HepG2 (cell line): Measurements from ENCODE around the gene TM6SF1. TPM values are rescaled to one million over a fixed set of nuclear protein-coding genes. Genes with fewer than 3 reads are reported as not detected.

Experiments
- ATAC-seq: fragments of 200-7000 bp; cut with Tn5 transposase; 3 replicates; pipeline ENCODE4 v1.9.1; 2020; ENCODE audit warnings: mild to moderate bottlenecking, moderate library complexity
- BruUV-seq: library from RNA; stranded (reverse); fragments of 400-500 nt; replicated peaks from 2 replicates; lab custom pipeline; 2021; lab: Mats Ljungman, UMichigan
- CTCF ChIA-PET: fragments of 300-600 bp; formaldehyde crosslinking; extraction: SDS; loops from one replicate; lab custom pipeline; 2021; ENCODE audit warnings: low total read pairs, inconsistent platforms, low intra/inter-chr PET ratio; lab: Yijun Ruan, JAX
- POLR2A ChIA-PET: fragments of 350-600 bp; sonication (Branson Sonifier 250); formaldehyde crosslinking; loops from one replicate; lab custom pipeline; 2020; ENCODE audit warnings: antibody characterized with exemption, inconsistent platforms; lab: Yijun Ruan, JAX
- DNase-seq: peaks from one replicate; pipeline ENCODE4 v3.0.0-alpha.2; 2015; ENCODE audit warnings: low spot score
- FAIRE-seq: peaks from 3 replicates; lab custom pipeline; 2011; peaks lifted over from hg19 to GRCh38; lab: Jason Lieb, UNC
- H2AFZ ChIP-seq: one replicate; pipeline ENCODE4 v1.6.1; 2011; ENCODE audit warnings: low read length, inconsistent platforms
- H3K27ac ChIP-seq: fragments of 300-600 bp; 3 replicates; pipeline ENCODE4 v1.8.0; 2011; ENCODE audit warnings: mixed run types, mild to moderate bottlenecking, mixed read lengths, low read length, inconsistent platforms; ENCODE audit not compliant: insufficient read depth; ENCODE audit errors: extremely low read length
- H3K27me3 ChIP-seq, 2 experiments: fragments of 200-600 bp in 1 of 2; 2 replicates in 1 of 2; 3 replicates in 1 of 2; pipeline versions ENCODE4 v1.6.0 to v1.8.0; 2011; ENCODE audit warnings: low read length in 2 of 2, mild to moderate bottlenecking in 2 of 2, moderate library complexity in 2 of 2, inconsistent platforms in 1 of 2; ENCODE audit not compliant: insufficient read depth in 2 of 2, control insufficient read depth in 1 of 2
- H3K36me3 ChIP-seq, 2 experiments: fragments of 200-600 bp in 1 of 2; replicated peaks in 1 of 2; 2 replicates in 1 of 2; 3 replicates in 1 of 2; pipeline versions ENCODE4 v1.5.1 to v1.8.0; 2011; ENCODE audit warnings: low read length in 2 of 2, inconsistent platforms in 1 of 2; ENCODE audit not compliant: insufficient read depth in 2 of 2, control insufficient read depth in 1 of 2
- H3K4me1 ChIP-seq: 2 replicates; pipeline ENCODE4 v1.5.1; 2012; ENCODE audit warnings: low read length, inconsistent platforms; ENCODE audit not compliant: insufficient read depth
- H3K4me2 ChIP-seq: 2 replicates; pipeline ENCODE4 v1.6.0; 2011; ENCODE audit warnings: low read depth, low read length, inconsistent platforms
- H3K4me3 ChIP-seq, 3 experiments: fragments of 200-600 bp in 1 of 3; sonication (generic), shearing (Covaris generic) in 1 of 3; replicated peaks in 1 of 3; 2 replicates each; pipeline ENCODE4 v1.5.1; 2011 to 2016; ENCODE audit warnings: low read length in 3 of 3, inconsistent platforms in 2 of 3, low read depth in 2 of 3, mild to moderate bottlenecking in 2 of 3, control low read depth in 1 of 3, mixed read lengths in 1 of 3; ENCODE audit not compliant: insufficient read depth in 1 of 3
- H3K79me2 ChIP-seq: one replicate; pipeline ENCODE4 v1.6.1; 2011; ENCODE audit warnings: low read length, inconsistent platforms; ENCODE audit not compliant: insufficient read depth
- H3K9ac ChIP-seq: 2 replicates; pipeline ENCODE4 v1.6.0; 2011; ENCODE audit warnings: mild to moderate bottlenecking, low read depth, low read length, inconsistent platforms; ENCODE audit not compliant: insufficient read depth
- H3K9me3 ChIP-seq: 2 replicates; pipeline ENCODE4 v1.5.1; 2012; ENCODE audit warnings: mild to moderate bottlenecking, low read length
- H4K20me1 ChIP-seq: 2 replicates; pipeline ENCODE4 v1.6.0; 2011; ENCODE audit warnings: inconsistent platforms, mild to moderate bottlenecking, low read length, moderate library complexity; ENCODE audit not compliant: insufficient read depth
- ATAD3A ChIP-seq: sonication (generic); formaldehyde crosslinking; IDR thresholded peaks from 2 replicates; pipeline ENCODE4 v1.4.0; 2020; ENCODE audit warnings: missing genetic modification reagents
- HNF1A ChIP-seq, 2 experiments: sonication (generic) in 1 of 2; formaldehyde crosslinking in 1 of 2; IDR thresholded peaks; 2 replicates each; pipeline versions ENCODE4 v1.4.0 to v1.6.1; 2016 to 2020; ENCODE audit warnings: borderline replicate concordance in 1 of 2, low read depth in 1 of 2, mild to moderate bottlenecking in 1 of 2, missing genetic modification reagents in 1 of 2
- NONO ChIP-seq, 2 experiments: fragments of 450-650 bp in 1 of 2; sonication (generic) in 1 of 2; formaldehyde crosslinking in 1 of 2; IDR thresholded peaks in 1 of 2; conservative IDR thresholded peaks in 1 of 2; 2 replicates each; pipeline versions ENCODE4 v1.6.1 to v1.8.0; 2017 to 2022; ENCODE audit warnings: mild to moderate bottlenecking in 1 of 2, missing genetic modification reagents in 1 of 2, moderate library complexity in 1 of 2
- SIX4 ChIP-seq: sonication (generic); formaldehyde crosslinking; IDR thresholded peaks from 2 replicates; pipeline ENCODE4 v1.4.0; 2020; ENCODE audit warnings: missing genetic modification reagents
- ZNF337 ChIP-seq: sonication (generic); formaldehyde crosslinking; IDR thresholded peaks from 2 replicates; pipeline ENCODE4 v1.5.1; 2020; ENCODE audit warnings: missing genetic modification reagents, low read depth, mild to moderate bottlenecking, borderline replicate concordance
- ZNF569 ChIP-seq: sonication (generic); formaldehyde crosslinking; IDR thresholded peaks from 2 replicates; pipeline ENCODE4 v1.5.0; 2020; ENCODE audit warnings: mild to moderate bottlenecking, missing genetic modification reagents, moderate library complexity, borderline replicate concordance
- ZSCAN20 ChIP-seq: sonication (generic); formaldehyde crosslinking; IDR thresholded peaks from 2 replicates; pipeline ENCODE4 v1.4.0; 2020; ENCODE audit warnings: missing genetic modification reagents, mild to moderate bottlenecking, borderline replicate concordance
- WGBS: methylation state at CpG from one replicate; pipeline ENCODE4 v1.1.6; 2017; ENCODE audit warnings: low lambda C conversion rate; 5-methylcytosine and 5-hydroxymethylcytosine counted together
- in situ Hi-C: cut with HindIII; loops from 2 replicates; pipeline ENCODE4 v1.10.0; 2017; ENCODE audit warnings: low pct_unique_long_range_greater_than_20kb; ENCODE audit not compliant: extremely low pct_ligation_motif_present
- intact Hi-C: fragments of 100-400 bp; cut with micrococcal nuclease; formaldehyde crosslinking; loops from one replicate; pipeline ENCODE4 v1.10.0; 2022; ENCODE audit not compliant: unreplicated experiment
- polyA plus RNA-seq, 8 experiments: library from polyadenylated mRNA; depleted of rRNA in 3 of 8; stranded (reverse) in 7 of 8; unstranded in 1 of 8; fragments of >200 nt; fragmentation: Illumina TruSeq in 4 of 8; extraction: Trizol in 4 of 8; gene quantifications; 2 replicates each; pipeline versions ENCODE4 v1.2.1 to v1.2.3, GENCODE V29; 2011 to 2016; ENCODE audit warnings: low read depth in 4 of 8, missing spikeins in 1 of 8, mixed read lengths in 1 of 8; ENCODE audit not compliant: insufficient read depth in 1 of 8
- total RNA-seq, 5 experiments: library from RNA; depleted of rRNA; stranded (reverse); fragments of >200 nt; fragmentation: Illumina TruSeq; extraction: Trizol; gene quantifications; 2 replicates each; pipeline ENCODE4 v1.2.3, GENCODE V29; 2016; ENCODE audit warnings: low read depth in 1 of 5

The TM6SF1 gene
- total and polyA plus RNA-seq, 2 of the 13 experiments (the other 11 are each of a cell fraction or from before 2014, with no cell fraction given) = not detected

DNA sequence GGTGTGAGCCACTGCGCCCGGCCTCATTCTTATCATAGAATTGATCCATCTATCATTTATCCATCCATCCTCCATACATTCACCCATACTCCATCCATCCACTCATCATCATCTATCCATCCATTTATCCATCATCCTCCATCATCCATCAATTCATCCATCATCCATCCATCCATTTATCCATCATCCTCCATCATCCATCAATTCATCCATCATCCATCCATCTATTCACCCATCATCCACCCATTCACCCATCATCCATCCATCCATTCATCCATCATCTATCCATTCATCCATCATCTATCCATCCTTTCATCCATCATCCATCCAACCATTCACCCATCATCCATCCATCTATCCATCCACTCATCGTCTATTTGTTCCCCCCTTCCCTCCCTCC is 3.7 kb downstream of the TM6SF1 start:
- Histone ChIP-seq H3K9ac (no peak overlapping the region), H3K27me3 (peaks cover 0 to 41% of the 10 kb centered on the region in 2 experiments; a peak in 2 of 5 replicates)
- BruUV-seq = no TSS peak
- intact Hi-C loops = no loop called here
- ChIA-PET CTCF (no interaction called here), POLR2A (no interaction called here)
- TF ChIP-seq NONO (IDR thresholded peaks at IDR 0.05) = 0 out of 2 replicates have a peak, but pooled peaks have one; percentile 13
- TF ChIP-seq NONO (CRISPR knock-in tag; conservative IDR thresholded peaks at IDR 0.05) = no peak
- TF ChIP-seq ZNF569 = no peak
- TF ChIP-seq, all 625 proteins: peak for 1
- no peak for DNase-seq
- Histone ChIP-seq H3K36me3 (no peaks in the 10 kb centered on the region), H2AFZ (no peak overlapping the region), H3K4me2 (no peak overlapping the region), H3K27ac (no peak overlapping the region), H3K79me2 (no peaks in the 10 kb centered on the region), H4K20me1 (no peaks in the 10 kb centered on the region), H3K9me3 (no peaks in the 10 kb centered on the region), H3K4me1 (no peaks in the 10 kb centered on the region), H3K4me3 (no peak overlapping the region)
- FAIRE-seq = no peak
- in situ Hi-C loops = no loop called here
- ATAC-seq = no peak
- WGBS = 31% methylated on average over 3 of the region's 3 CpGs

DNA sequence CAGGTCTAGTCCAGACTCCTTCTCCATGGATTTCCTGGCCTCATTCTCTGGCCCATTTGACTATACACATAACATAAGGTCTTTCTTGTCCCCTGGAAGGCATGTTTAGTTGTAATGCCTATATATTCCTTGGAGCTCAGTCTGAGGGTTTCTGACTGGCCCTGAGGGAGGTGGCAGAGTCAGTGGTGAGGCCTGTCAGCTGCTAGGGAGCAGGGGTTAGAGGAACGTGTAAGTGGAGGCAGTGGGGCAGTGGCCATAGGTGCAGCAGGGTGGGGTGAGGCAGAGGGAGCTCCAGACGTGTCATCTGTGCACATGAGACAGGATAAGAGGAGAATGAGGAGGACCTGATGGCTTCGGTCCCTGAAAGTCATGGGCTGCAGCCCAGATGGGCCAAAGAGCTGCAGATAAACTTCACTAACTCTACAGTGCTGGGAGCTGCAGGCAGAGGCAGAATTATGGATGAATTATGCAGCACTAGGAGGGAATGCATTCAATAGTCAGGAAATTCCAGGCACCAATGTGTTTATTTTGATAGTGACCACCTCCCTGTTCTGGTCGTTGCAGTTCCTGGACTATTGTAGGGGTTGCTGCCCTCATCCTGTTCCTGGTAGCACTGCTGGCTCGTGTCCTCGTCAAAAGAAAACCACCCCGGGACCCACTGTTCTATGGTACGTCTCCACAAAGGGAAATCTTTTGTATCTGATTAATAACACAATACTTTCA is 4.9 kb downstream of the TM6SF1 start:
- no peak overlapping the region for H3K4me3 ChIP-seq
- in situ Hi-C loops = no loop called here
- H3K27ac ChIP-seq = no peak overlapping the region
- DNase-seq (no peak), ATAC-seq (no peak), FAIRE-seq (no peak)
- 9% methylated on average over 8 of the region's 8 CpGs for WGBS
- H4K20me1 ChIP-seq = no peaks in the 10 kb centered on the region
- no peak overlapping the region for H2AFZ ChIP-seq
- TF ChIP-seq HNF1A (IDR thresholded peaks at IDR 0.05; ENCODE audit: low read depth) = no peak
- no peak for TF ChIP-seq HNF1A (CRISPR knock-in tag; IDR thresholded peaks at IDR 0.05; ENCODE audit: borderline replicate concordance)
- TF ChIP-seq ZSCAN20 (CRISPR knock-in tag) = no peak
- no peak for TF ChIP-seq ZNF337 (CRISPR knock-in tag)
- TF ChIP-seq SIX4 (CRISPR knock-in tag) = no peak
- no peak for TF ChIP-seq ATAD3A (CRISPR knock-in tag)
- intact Hi-C loops = no loop called here
- H3K9ac ChIP-seq = no peak overlapping the region
- H3K4me2 ChIP-seq = no peak overlapping the region
- H3K4me1 ChIP-seq = no peaks in the 10 kb centered on the region
- H3K27me3 ChIP-seq = peaks cover 2 to 46% of the 10 kb centered on the region in 2 experiments; a peak in 3 of 5 replicates
- ChIA-PET POLR2A (no interaction called here), CTCF (no interaction called here)
- no peaks in the 10 kb centered on the region for H3K79me2 ChIP-seq
- H3K36me3 ChIP-seq = no peaks in the 10 kb centered on the region
- no TSS peak for BruUV-seq
- H3K9me3 ChIP-seq = no peaks in the 10 kb centered on the region
